Measurements from ENCODE around the gene ERFL. TPM values are rescaled to one million over a fixed set of nuclear protein-coding genes. Genes with fewer than 3 reads are reported as not detected.

Gene ERFL
- total and polyA plus RNA-seq, 2 of the 4 experiments (the other 2 are of a cell fraction), result not detected

GRCh38 chr19:41944336-41944735, 16.1 kb upstream of the ERFL start:
- Histone ChIP-seq H2BK20ac (ENCODE audit: low read depth, low read length) (no peak overlapping the region), H3K79me1 (ENCODE audit: low read depth in 1 of 2, low read length in 2 of 2) (no peaks in the 10 kb centered on the region), H3K14ac (replicated peaks; ENCODE audit: low read depth, low read length) (no peak overlapping the region), H4K20me1 (ENCODE audit: insufficient read depth, low read length) (no peaks in the 10 kb centered on the region), H2AK9ac (replicated peaks; ENCODE audit: low read depth, low read length, poor library complexity) (no peak overlapping the region), H2AFZ (replicated peaks; ENCODE audit: low read length, poor library complexity) (no peak overlapping the region), H3K4me3 (ENCODE audit: insufficient read depth, low read depth, low read length) (no peak overlapping the region), H3K9me1 (ENCODE audit: insufficient read depth, low read length) (no peaks in the 10 kb centered on the region), H2BK120ac (ENCODE audit: low read depth, low read length) (no peak overlapping the region), H4K91ac (ENCODE audit: insufficient read depth, low read depth, low read length) (no peak overlapping the region), H4K5ac (ENCODE audit: low read depth, low read length) (no peak overlapping the region), H3K4me1 (ENCODE audit: control insufficient read depth, insufficient read depth, low read length) (no peaks in the 10 kb centered on the region; the same call in 1 of the 2 replicates), H3K9me3 (ENCODE audit: control insufficient read depth, insufficient read depth, low read length) (no peaks in the 10 kb centered on the region), H3K56ac (ENCODE audit: extremely low read depth, insufficient read depth, low read length) (no peak overlapping the region), H2BK15ac (ENCODE audit: low read depth, low read length) (no peak overlapping the region), H2AK5ac (ENCODE audit: low read depth, low read length) (no peak overlapping the region), H3K27ac (ENCODE audit: insufficient read depth, low read length) (no peak overlapping the region), H3K9ac (ENCODE audit: low read depth, low read length) (no peak overlapping the region), H3K36me3 (ENCODE audit: control insufficient read depth, insufficient read depth, low read length) (no peaks in the 10 kb centered on the region), H3K23ac (ENCODE audit: low read depth, low read length) (no peak overlapping the region), H3K27me3 (ENCODE audit: control insufficient read depth, insufficient read depth, low read length) (peaks cover 8% of the 10 kb centered on the region), H2BK5ac (ENCODE audit: low read depth, low read length, poor library complexity, severe bottlenecking) (no peak overlapping the region), H4K8ac (ENCODE audit: low read depth in 2 of 2, low read length in 2 of 2) (no peak overlapping the region), H3K4ac (ENCODE audit: low read depth, low read length) (no peak overlapping the region), H3K18ac (ENCODE audit: low read depth, low read length) (no peak overlapping the region), H3K4me2 (ENCODE audit: low read depth, low read length) (no peak overlapping the region)
- in situ Hi-C loops (cut with MboI; ENCODE audit: low sequenced_read_pairs), result no loop called here
- no peak for TF ChIP-seq ELK1 (IDR thresholded peaks at IDR 0.05; ENCODE audit: borderline replicate concordance, low read depth, low read length)
- TF ChIP-seq FOS (IDR thresholded peaks at IDR 0.05; ENCODE audit: low read depth, low read length), result no peak
- TF ChIP-seq RAD21 (IDR thresholded peaks at IDR 0.05; ENCODE audit: low read length), result no peak
- no peak for TF ChIP-seq CHD1 (IDR thresholded peaks at IDR 0.05; ENCODE audit: low read depth, low read length)
- TF ChIP-seq MXI1 (IDR thresholded peaks at IDR 0.05; ENCODE audit: borderline replicate concordance, low read depth, low read length), result no peak
- no peak for TF ChIP-seq CEBPB (IDR thresholded peaks at IDR 0.05; ENCODE audit: low read depth, low read length)
- TF ChIP-seq CTCF (conservative IDR thresholded peaks at IDR 0.05; ENCODE audit: low read depth, low read length), result no peak
- no peak for TF ChIP-seq MAZ (IDR thresholded peaks at IDR 0.05; ENCODE audit: borderline replicate concordance, low read depth, low read length)
- TF ChIP-seq RFX5 (IDR thresholded peaks at IDR 0.05; ENCODE audit: low read depth, low read length), result no peak
- TF ChIP-seq BHLHE40 (IDR thresholded peaks at IDR 0.05; ENCODE audit: low read depth, low read length), result no peak
- no peak for TF ChIP-seq USF2 (IDR thresholded peaks at IDR 0.05; ENCODE audit: low read depth, low read length)
- no peak for TF ChIP-seq MAFK (IDR thresholded peaks at IDR 0.05; ENCODE audit: low read depth, low read length)
- no peak for TF ChIP-seq RCOR1 (IDR thresholded peaks at IDR 0.05; ENCODE audit: insufficient replicate concordance, low read length)
- TF ChIP-seq SMC3 (IDR thresholded peaks at IDR 0.05; ENCODE audit: low read depth, low read length), result no peak
- BruUV-seq (replicated peaks), result no TSS peak
- ChIA-PET POLR2A (ENCODE audit: unreplicated experiment) (interaction anchor here (0.7 kb wide), 1 partner anchor 43 kb away, joined by 7 read pairs; no protein-coding TSS in a partner anchor), CTCF (no interaction called here)
- dilution Hi-C loops (cut with HindIII; ENCODE audit: low sequenced_read_pairs, unreplicated experiment), result no loop called here
- no peak for ATAC-seq (ENCODE audit: low read depth)
- DNase-seq, result no peak
- WGBS, 2 experiments (ENCODE audit: extremely low coverage in 2 of 2, insufficient read length in 1 of 2), result 83% methylated on average over 1 of the region's 2 CpGs; no CpG with 5 or more reads in 1 of the 2 experiments
- intact Hi-C loops (cut with micrococcal nuclease), result no loop called here

Data from IMR-90 (cell line).